Right lobe of liver (tissue), 4 donors: Measurements from ENCODE around the gene ITGA2.

Experiments
- POLR2A ChIP-seq: fragments of 450-650 bp; IDR thresholded peaks from one replicate; pipeline ENCODE4 v1.6.1; 2017; ENCODE audit warnings: antibody characterized with exemption, mild to moderate bottlenecking
- TF ChIP-seq, protein P1 (sequence below), 4 donors: fragments of 200-600 bp in 3 of 4; fragments of 450-650 bp in 1 of 4; IDR thresholded peaks; one replicate each; pipeline versions ENCODE4 v1.5.1 to v1.8.0; 2016 to 2022; ENCODE audit warnings: antibody characterized with exemption in 4 of 4, mild to moderate bottlenecking in 2 of 4
- donor health status: DM: no; HTN: no; CAD: no.
- donor health status: DM: no; HTN: no; CAD: no.
- donor health status: DM: no; HTN: yes; CAD: no.

DNA sequence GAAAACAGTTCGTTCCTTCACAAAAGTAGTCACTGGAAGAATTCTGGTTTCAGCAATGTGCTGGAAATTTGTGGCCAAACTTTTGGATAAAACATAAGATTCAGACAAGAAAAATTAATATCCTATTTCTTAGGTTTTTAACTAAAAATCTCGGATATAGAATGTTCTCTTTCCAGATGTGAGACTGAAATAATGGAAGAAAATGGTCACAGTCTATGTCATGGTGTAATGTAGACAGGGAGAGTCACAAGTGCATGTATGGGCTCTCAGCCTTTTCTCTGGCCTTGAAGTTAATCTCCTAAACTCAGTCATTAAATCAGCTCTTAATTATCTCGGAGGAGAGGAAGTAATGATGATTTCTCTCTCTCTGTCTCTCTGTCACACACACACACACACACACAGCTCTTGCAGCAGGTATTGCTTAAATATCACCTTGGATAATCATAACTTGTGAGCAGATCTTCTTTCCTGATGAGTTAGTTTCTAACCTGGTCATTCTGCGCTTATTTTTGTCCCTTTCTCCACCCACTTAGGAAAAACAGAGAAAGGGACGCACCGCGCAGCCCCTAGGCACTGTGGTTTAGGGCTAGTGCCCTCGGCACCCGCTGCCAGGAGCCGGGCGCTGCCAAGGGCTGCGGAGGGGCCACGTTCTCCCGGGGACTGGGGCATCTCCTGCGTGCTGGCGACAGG, 672 bp upstream of the ITGA2 start:
- TF ChIP-seq, protein P1, sequence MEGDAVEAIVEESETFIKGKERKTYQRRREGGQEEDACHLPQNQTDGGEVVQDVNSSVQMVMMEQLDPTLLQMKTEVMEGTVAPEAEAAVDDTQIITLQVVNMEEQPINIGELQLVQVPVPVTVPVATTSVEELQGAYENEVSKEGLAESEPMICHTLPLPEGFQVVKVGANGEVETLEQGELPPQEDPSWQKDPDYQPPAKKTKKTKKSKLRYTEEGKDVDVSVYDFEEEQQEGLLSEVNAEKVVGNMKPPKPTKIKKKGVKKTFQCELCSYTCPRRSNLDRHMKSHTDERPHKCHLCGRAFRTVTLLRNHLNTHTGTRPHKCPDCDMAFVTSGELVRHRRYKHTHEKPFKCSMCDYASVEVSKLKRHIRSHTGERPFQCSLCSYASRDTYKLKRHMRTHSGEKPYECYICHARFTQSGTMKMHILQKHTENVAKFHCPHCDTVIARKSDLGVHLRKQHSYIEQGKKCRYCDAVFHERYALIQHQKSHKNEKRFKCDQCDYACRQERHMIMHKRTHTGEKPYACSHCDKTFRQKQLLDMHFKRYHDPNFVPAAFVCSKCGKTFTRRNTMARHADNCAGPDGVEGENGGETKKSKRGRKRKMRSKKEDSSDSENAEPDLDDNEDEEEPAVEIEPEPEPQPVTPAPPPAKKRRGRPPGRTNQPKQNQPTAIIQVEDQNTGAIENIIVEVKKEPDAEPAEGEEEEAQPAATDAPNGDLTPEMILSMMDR (IDR thresholded peaks at IDR 0.05), result no peak
- TF ChIP-seq POLR2A, result no peak
